DOHH2 (cell line): Measurements from ENCODE around the gene CEP70.

Experiments used
- H3F3A ChIP-seq: fragments of 200-600 bp; sonication (generic), shearing (Covaris generic); 2 replicates; pipeline ENCODE4 v1.6.0; 2016; ENCODE audit warnings: antibody characterized with exemption, mild to moderate bottlenecking; ENCODE audit not compliant: control insufficient read depth, insufficient read depth
- H3K27ac ChIP-seq: fragments of 200-600 bp; sonication (generic); 2 replicates; pipeline ENCODE4 v1.5.1; 2014; ENCODE audit warnings: low read depth, mild to moderate bottlenecking, low read length, moderate library complexity
- H3K27me3 ChIP-seq: fragments of 200-600 bp; sonication (generic); 2 replicates; pipeline ENCODE4 v1.6.1; 2014; ENCODE audit warnings: mild to moderate bottlenecking, low read length, mixed read lengths; ENCODE audit not compliant: control insufficient read depth
- H3K36me3 ChIP-seq: fragments of 200-600 bp; sonication (generic); 2 replicates; pipeline ENCODE4 v1.6.1; 2014; ENCODE audit warnings: mild to moderate bottlenecking, low read length, moderate library complexity, mixed read lengths; ENCODE audit not compliant: control insufficient read depth
- H3K4me1 ChIP-seq: fragments of 200-600 bp; sonication (generic); 2 replicates; pipeline ENCODE4 v1.6.1; 2014; ENCODE audit warnings: mild to moderate bottlenecking, low read length, mixed read lengths; ENCODE audit not compliant: control insufficient read depth
- H3K4me2 ChIP-seq: fragments of 200-600 bp; sonication (generic); 2 replicates; pipeline ENCODE4 v1.6.0; 2014; ENCODE audit warnings: mild to moderate bottlenecking, low read length, moderate library complexity
- H3K4me3 ChIP-seq: fragments of 200-600 bp; sonication (generic); 2 replicates; pipeline ENCODE4 v1.5.1; 2014; ENCODE audit warnings: mild to moderate bottlenecking, low read length, mixed read lengths
- H3K79me2 ChIP-seq: fragments of 200-600 bp; sonication (generic); 2 replicates; pipeline ENCODE4 v1.6.1; 2014; ENCODE audit warnings: mild to moderate bottlenecking, low read length, mixed read lengths; ENCODE audit not compliant: control insufficient read depth
- H3K9me2 ChIP-seq: fragments of 200-600 bp; sonication (generic); replicated peaks from 2 replicates; pipeline ENCODE4 v1.6.1; 2014; ENCODE audit warnings: mild to moderate bottlenecking, low read length, mixed read lengths; ENCODE audit not compliant: control insufficient read depth
- H3K9me3 ChIP-seq: fragments of 200-600 bp; sonication (generic); 2 replicates; pipeline ENCODE4 v1.6.1; 2014; ENCODE audit warnings: antibody characterized with exemption, low read length, mixed read lengths; ENCODE audit not compliant: control insufficient read depth, insufficient read depth
- H4K20me1 ChIP-seq: fragments of 200-600 bp; sonication (generic); 2 replicates; pipeline ENCODE4 v1.6.0; 2014; ENCODE audit warnings: low read depth, mild to moderate bottlenecking, antibody characterized with exemption, low read length, moderate library complexity; ENCODE audit not compliant: control insufficient read depth, insufficient read depth
- EZH2phosphoT487 ChIP-seq: fragments of 200-600 bp; sonication (generic); IDR thresholded peaks from 2 replicates; pipeline ENCODE4 v1.6.1; 2017; ENCODE audit warnings: borderline replicate concordance, mild to moderate bottlenecking, antibody characterized with exemption, low read length, moderate library complexity, mixed read lengths
- TF ChIP-seq, protein P1 (sequence below): fragments of 200-600 bp; sonication (generic); IDR thresholded peaks from one replicate; pipeline ENCODE4 v1.5.1; 2014; ENCODE audit warnings: antibody characterized with exemption, mild to moderate bottlenecking, low read depth, low read length; ENCODE audit not compliant: poor library complexity, severe bottlenecking

The CEP70 gene, protein sequence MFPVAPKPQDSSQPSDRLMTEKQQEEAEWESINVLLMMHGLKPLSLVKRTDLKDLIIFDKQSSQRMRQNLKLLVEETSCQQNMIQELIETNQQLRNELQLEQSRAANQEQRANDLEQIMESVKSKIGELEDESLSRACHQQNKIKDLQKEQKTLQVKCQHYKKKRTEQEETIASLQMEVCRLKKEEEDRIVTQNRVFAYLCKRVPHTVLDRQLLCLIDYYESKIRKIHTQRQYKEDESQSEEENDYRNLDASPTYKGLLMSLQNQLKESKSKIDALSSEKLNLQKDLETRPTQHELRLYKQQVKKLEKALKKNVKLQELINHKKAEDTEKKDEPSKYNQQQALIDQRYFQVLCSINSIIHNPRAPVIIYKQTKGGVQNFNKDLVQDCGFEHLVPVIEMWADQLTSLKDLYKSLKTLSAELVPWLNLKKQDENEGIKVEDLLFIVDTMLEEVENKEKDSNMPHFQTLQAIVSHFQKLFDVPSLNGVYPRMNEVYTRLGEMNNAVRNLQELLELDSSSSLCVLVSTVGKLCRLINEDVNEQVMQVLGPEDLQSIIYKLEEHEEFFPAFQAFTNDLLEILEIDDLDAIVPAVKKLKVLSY

GRCh38 chr3:138594150-138594934 is at the start of gene CEP70:
TSS of gene CEP70 (minus strand) at chr3:138594260. CDS start at chr3:138572927, 21,333 bp downstream.
- Histone ChIP-seq H4K20me1 (no peaks in the 10 kb centered on the region), H3K27ac (peak within 1 kb of the TSS; percentile 84)

GRCh38 chr3:138642927-138643253 is 48.8 kb upstream of the CEP70 start:
- Histone ChIP-seq H3K4me2 (no peak overlapping the region), H3K9me2 (no peaks in the 10 kb centered on the region), H3K4me1 (peaks cover 9% of the 10 kb centered on the region), H3K27me3 (no peaks in the 10 kb centered on the region), H3K27ac (no peak overlapping the region), H3K36me3 (no peaks in the 10 kb centered on the region), H3K9me3 (no peaks in the 10 kb centered on the region), H3K79me2 (no peaks in the 10 kb centered on the region), H3K4me3 (no peak overlapping the region), H4K20me1 (no peaks in the 10 kb centered on the region), H3F3A (peaks cover 7% of the 10 kb centered on the region)
- TF ChIP-seq, protein P1, sequence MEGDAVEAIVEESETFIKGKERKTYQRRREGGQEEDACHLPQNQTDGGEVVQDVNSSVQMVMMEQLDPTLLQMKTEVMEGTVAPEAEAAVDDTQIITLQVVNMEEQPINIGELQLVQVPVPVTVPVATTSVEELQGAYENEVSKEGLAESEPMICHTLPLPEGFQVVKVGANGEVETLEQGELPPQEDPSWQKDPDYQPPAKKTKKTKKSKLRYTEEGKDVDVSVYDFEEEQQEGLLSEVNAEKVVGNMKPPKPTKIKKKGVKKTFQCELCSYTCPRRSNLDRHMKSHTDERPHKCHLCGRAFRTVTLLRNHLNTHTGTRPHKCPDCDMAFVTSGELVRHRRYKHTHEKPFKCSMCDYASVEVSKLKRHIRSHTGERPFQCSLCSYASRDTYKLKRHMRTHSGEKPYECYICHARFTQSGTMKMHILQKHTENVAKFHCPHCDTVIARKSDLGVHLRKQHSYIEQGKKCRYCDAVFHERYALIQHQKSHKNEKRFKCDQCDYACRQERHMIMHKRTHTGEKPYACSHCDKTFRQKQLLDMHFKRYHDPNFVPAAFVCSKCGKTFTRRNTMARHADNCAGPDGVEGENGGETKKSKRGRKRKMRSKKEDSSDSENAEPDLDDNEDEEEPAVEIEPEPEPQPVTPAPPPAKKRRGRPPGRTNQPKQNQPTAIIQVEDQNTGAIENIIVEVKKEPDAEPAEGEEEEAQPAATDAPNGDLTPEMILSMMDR: no peak
- TF ChIP-seq EZH2phosphoT487: no peak

More at GRCh38 chr3:138594150-138594934, at the start of gene CEP70:
- Histone ChIP-seq H3K4me2 (peak within 1 kb of the TSS; percentile 98), H3F3A (no peaks in the 10 kb centered on the region; the same call in 1 of the 2 replicates), H3K4me1 (peaks cover 38% of the 10 kb centered on the region), H3K27me3 (no peaks in the 10 kb centered on the region), H3K79me2 (peaks cover 18% of the 10 kb centered on the region), H3K36me3 (peaks cover 5% of the 10 kb centered on the region), H3K9me3 (no peaks in the 10 kb centered on the region), H3K4me3 (peak within 1 kb of the TSS; percentile 92), H3K9me2 (no peaks in the 10 kb centered on the region)
- TF ChIP-seq EZH2phosphoT487: no peak
- TF ChIP-seq, protein P1: peak; percentile 97

- Histone ChIP-seq H3K27ac (no peak overlapping the region), H4K20me1 (no peaks in the 10 kb centered on the region), H3K4me1 (peaks cover 9% of the 10 kb centered on the region), H3K9me3 (no peaks in the 10 kb centered on the region), H3K36me3 (no peaks in the 10 kb centered on the region), H3F3A (peaks cover 7% of the 10 kb centered on the region), H3K4me2 (0 out of 2 replicates have a peak overlapping the region, but pooled peaks have one; percentile 5), H3K79me2 (no peaks in the 10 kb centered on the region), H3K9me2 (no peaks in the 10 kb centered on the region), H3K27me3 (no peaks in the 10 kb centered on the region), H3K4me3 (no peak overlapping the region)
- no peak for TF ChIP-seq EZH2phosphoT487
- TF ChIP-seq, protein P1: no peak
Observed at GRCh38 chr3:138642226-138642926, 48.3 kb upstream of the CEP70 start.
